WTC11 (cell line): ENCODE results near the gene PGD.

ENCODE experiments used
- CTCF ChIP-seq: fragments of 200-600 bp; IDR thresholded peaks from 2 replicates; pipeline ENCODE4 v1.8.0; 2022; ENCODE audit warnings: antibody characterized with exemption
- FOXJ3 ChIP-seq: sonication (generic); formaldehyde crosslinking; IDR thresholded peaks from 2 replicates; pipeline ENCODE4 v1.9.0; 2021; ENCODE audit warnings: missing genetic modification reagents, mild to moderate bottlenecking, borderline replicate concordance
- KAT7 ChIP-seq: sonication (generic); formaldehyde crosslinking; IDR thresholded peaks from 2 replicates; pipeline ENCODE4 v1.8.1; 2023; ENCODE audit warnings: missing genetic modification reagents, mild to moderate bottlenecking, borderline replicate concordance
- MXD4 ChIP-seq: fragments of 250-450 bp; sonication (Bioruptor Pico); IDR thresholded peaks from 2 replicates; pipeline ENCODE4 v1.8.0; 2021; ENCODE audit warnings: mild to moderate bottlenecking, moderate library complexity, borderline replicate concordance
- NFYB ChIP-seq: sonication (generic); formaldehyde crosslinking; conservative IDR thresholded peaks from 2 replicates; pipeline ENCODE4 v1.8.0; 2022; ENCODE audit warnings: low read depth, missing genetic modification reagents
- NR1H2 ChIP-seq: sonication (generic); formaldehyde crosslinking; IDR thresholded peaks from 2 replicates; pipeline ENCODE4 v1.9.0; 2021; ENCODE audit warnings: mild to moderate bottlenecking, moderate library complexity, missing genetic modification reagents
- PREB ChIP-seq: sonication (generic); formaldehyde crosslinking; IDR thresholded peaks from 2 replicates; pipeline ENCODE4 v1.8.1; 2022; ENCODE audit warnings: mild to moderate bottlenecking, missing genetic modification reagents, moderate library complexity, borderline replicate concordance
- TCF7 ChIP-seq: sonication (generic); formaldehyde crosslinking; IDR thresholded peaks from 2 replicates; pipeline ENCODE4 v1.8.0; 2022; ENCODE audit warnings: mild to moderate bottlenecking, low read depth, missing genetic modification reagents, moderate library complexity
- TEAD4 ChIP-seq: sonication (generic); formaldehyde crosslinking; IDR thresholded peaks from 2 replicates; pipeline ENCODE4 v1.8.0; 2022; ENCODE audit warnings: mild to moderate bottlenecking, missing genetic modification reagents
- ZNF396 ChIP-seq: fragments of 250-450 bp; sonication (Bioruptor Pico); IDR thresholded peaks from 2 replicates; pipeline ENCODE4 v1.8.0; 2021; ENCODE audit warnings: mild to moderate bottlenecking, moderate library complexity, borderline replicate concordance
- TF ChIP-seq, protein P1 (sequence below): sonication (generic); formaldehyde crosslinking; conservative IDR thresholded peaks from 2 replicates; pipeline ENCODE4 v1.8.1; 2023; ENCODE audit warnings: mild to moderate bottlenecking, low read depth, missing genetic modification reagents, moderate library complexity
- TF ChIP-seq, protein P2 (sequence below): sonication (generic); formaldehyde crosslinking; conservative IDR thresholded peaks from 2 replicates; pipeline ENCODE4 v1.8.1; 2022; ENCODE audit warnings: mild to moderate bottlenecking, missing genetic modification reagents
- TF ChIP-seq, protein P3 (sequence below): fragments of 250-450 bp; sonication (Bioruptor Pico); IDR thresholded peaks from 2 replicates; pipeline ENCODE4 v2.1.2; 2022; ENCODE audit warnings: mild to moderate bottlenecking, moderate library complexity

DNA sequence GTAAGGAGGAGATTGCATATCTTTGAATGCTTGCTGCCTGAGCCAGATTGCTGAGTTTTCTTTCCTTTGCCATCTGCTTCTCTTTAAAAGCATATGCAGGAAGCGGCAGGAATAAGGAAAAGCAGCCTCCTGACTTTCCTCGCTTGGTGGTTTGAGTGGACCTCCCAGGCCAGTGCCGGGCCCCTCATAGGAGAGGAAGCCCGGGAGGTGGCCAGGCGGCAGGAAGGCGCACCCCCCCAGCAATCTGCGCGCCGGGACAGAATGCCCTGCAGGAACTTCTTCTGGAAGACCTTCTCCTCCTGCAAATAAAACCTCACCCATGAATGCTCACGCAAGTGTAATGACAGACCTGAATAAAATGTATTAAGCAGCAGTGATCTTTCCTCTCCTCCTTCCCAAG is 52.4 kb downstream of the PGD start:
- TF ChIP-seq CTCF (no peak), TEAD4 (CRISPR knock-in tag) (no peak), TCF7 (no peak), MXD4 (no peak), ZNF396 (no peak), FOXJ3 (CRISPR knock-in tag) (no peak), PREB (CRISPR knock-in tag) (no peak), KAT7 (CRISPR knock-in tag) (no peak), NR1H2 (CRISPR knock-in tag) (no peak), NFYB (no peak)
- TF ChIP-seq, protein P1, sequence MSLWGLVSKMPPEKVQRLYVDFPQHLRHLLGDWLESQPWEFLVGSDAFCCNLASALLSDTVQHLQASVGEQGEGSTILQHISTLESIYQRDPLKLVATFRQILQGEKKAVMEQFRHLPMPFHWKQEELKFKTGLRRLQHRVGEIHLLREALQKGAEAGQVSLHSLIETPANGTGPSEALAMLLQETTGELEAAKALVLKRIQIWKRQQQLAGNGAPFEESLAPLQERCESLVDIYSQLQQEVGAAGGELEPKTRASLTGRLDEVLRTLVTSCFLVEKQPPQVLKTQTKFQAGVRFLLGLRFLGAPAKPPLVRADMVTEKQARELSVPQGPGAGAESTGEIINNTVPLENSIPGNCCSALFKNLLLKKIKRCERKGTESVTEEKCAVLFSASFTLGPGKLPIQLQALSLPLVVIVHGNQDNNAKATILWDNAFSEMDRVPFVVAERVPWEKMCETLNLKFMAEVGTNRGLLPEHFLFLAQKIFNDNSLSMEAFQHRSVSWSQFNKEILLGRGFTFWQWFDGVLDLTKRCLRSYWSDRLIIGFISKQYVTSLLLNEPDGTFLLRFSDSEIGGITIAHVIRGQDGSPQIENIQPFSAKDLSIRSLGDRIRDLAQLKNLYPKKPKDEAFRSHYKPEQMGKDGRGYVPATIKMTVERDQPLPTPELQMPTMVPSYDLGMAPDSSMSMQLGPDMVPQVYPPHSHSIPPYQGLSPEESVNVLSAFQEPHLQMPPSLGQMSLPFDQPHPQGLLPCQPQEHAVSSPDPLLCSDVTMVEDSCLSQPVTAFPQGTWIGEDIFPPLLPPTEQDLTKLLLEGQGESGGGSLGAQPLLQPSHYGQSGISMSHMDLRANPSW (CRISPR knock-in tag), result no peak
- TF ChIP-seq, protein P2, sequence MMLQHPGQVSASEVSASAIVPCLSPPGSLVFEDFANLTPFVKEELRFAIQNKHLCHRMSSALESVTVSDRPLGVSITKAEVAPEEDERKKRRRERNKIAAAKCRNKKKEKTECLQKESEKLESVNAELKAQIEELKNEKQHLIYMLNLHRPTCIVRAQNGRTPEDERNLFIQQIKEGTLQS, result no peak
- TF ChIP-seq, protein P3, sequence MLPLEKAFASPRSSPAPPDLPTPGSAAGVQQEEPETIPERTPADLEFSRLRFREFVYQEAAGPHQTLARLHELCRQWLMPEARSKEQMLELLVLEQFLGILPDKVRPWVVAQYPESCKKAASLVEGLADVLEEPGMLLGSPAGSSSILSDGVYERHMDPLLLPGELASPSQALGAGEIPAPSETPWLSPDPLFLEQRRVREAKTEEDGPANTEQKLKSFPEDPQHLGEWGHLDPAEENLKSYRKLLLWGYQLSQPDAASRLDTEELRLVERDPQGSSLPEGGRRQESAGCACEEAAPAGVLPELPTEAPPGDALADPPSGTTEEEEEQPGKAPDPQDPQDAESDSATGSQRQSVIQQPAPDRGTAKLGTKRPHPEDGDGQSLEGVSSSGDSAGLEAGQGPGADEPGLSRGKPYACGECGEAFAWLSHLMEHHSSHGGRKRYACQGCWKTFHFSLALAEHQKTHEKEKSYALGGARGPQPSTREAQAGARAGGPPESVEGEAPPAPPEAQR (CRISPR knock-in tag), result no peak
